ENCODE measurements around the gene AKR1C2.
"Not testable (repeated sequence)": the region's sequence is repeated elsewhere in the genome, so short reads cannot be mapped to it uniquely, and the experiment has no call there.

The AKR1C2 gene

DNA sequence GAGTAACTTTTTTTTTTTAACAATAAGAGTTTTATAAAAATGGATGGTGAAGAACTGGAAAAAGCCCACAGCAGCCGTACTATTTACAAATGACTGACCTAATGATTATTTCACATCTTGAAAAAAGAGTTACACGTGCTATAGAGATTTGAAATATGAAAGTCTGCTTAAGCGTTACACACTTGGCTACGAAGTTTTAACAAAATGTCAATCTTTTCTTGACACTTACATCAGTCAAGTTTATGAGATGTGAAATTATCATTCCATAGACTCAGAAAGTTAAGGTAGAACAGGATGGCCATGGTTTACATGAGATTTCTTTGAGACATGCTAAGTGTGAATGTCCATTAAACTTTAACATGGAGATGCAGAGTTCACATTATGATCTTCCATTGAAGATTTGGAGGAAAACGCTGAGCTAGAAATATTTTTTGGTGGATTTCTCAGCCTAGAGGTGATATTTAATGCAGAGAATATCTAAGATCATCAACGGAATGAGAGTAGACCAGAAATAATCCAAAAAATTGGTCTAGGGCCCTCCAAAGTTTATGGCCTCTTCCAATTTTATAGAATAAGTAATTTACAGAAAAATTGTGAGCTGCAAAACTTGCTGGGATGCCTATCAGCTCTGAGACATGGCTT is 15.5 kb downstream of the AKR1C2 start:
- DNase-seq (ENCODE audit: low spot score), result not testable (repeated sequence)

- DNase-seq (ENCODE audit: low spot score), result no peak
Observed at GRCh38 chr10:4984971-4985594, 18.6 kb downstream of the AKR1C2 start.

- DNase-seq (ENCODE audit: low spot score), result no peak
Observed at GRCh38 chr10:4984223-4984622, 19.4 kb downstream of the AKR1C2 start.

DNA sequence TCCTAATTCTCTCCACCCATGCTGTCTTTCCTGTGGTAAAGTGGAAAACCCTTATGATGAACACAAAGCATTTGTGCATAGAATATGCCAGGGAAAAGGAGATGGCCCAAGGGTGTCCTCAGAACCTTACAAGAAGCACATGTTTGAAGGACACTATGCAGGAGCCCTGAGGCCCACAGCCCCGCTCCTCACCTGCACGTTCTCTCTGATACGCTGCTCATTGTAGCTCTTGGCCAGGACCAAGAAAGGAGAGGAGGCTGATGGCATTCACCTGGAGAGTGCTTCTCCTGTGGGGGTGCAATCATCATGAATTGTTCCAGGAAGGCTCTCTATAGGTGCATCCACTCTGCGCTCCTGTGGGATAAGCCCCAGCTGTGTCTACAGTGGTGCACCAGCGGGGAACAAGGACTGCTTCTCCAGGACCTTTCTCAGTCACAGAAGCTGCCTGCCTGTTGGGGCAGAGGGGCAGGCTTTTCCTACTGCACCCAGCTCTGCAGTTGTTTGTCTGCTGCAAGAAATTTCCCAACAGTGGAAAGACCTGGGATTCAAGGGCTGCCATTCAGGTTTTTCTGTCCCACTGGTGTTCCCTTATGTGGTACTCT is 19.9 kb downstream of the AKR1C2 start:
- no peak for DNase-seq (ENCODE audit: low spot score)

- no peak for DNase-seq (ENCODE audit: low spot score)
Observed at GRCh38 chr10:4982764-4983226, 20.9 kb downstream of the AKR1C2 start.

- DNase-seq (ENCODE audit: low spot score), result peak; percentile 45
Observed at GRCh38 chr10:4981722-4982471, 21.8 kb downstream of the AKR1C2 start.

- DNase-seq (ENCODE audit: low spot score), result no peak
Observed at GRCh38 chr10:4980793-4981192, 22.9 kb downstream of the AKR1C2 start.

DNA sequence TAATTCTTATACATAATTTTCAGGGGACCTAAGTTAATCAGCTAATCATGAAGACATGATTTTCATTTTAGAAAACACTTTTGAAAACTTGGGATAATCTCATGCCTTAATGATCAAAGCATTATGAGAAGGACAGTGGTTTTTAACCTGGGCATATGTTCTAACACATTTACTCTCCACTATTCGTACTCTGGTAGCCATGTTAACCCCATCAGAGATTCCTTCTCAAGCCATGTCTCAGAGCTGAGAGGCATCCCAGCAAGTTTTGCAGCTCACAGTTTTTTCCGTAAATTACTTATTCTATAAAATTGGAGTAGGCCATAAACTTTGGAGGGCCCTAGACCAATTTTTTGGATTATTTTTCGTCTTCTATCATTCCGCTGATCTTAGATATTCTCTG is 24.8 kb downstream of the AKR1C2 start:
- no peak for DNase-seq (ENCODE audit: low spot score)

- DNase-seq (ENCODE audit: low spot score), result no peak
Observed at GRCh38 chr10:4977025-4977424, 26.6 kb downstream of the AKR1C2 start.

GRCh38 chr10:4974400-4974799 is 29.3 kb downstream of the AKR1C2 start:
- DNase-seq (ENCODE audit: low spot score), result not testable (repeated sequence)

DNA sequence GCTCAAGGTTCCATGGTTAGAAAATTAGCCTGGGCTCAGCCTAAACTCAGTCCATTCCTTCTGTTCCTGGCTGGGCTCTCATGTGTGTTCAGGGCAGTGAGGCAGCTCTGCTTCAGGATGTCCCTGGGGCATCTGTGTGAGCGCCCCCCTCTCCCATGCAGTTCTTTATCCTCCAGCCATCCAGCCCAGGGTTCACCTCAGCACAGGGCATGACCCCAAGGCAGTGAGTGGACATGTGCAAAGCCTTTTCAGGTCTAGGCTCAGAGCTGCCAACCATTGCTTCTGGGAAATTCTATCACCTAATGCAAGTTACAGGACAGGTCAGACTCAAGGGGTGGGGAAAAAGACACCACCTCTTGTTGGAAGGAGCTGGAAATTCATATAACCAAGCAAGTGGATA is 30.4 kb downstream of the AKR1C2 start:
- DNase-seq (ENCODE audit: low spot score), result not testable (repeated sequence)

- DNase-seq (ENCODE audit: low spot score), result not testable (repeated sequence)
Observed at GRCh38 chr10:4972369-4973142, 31.1 kb downstream of the AKR1C2 start.

DNA sequence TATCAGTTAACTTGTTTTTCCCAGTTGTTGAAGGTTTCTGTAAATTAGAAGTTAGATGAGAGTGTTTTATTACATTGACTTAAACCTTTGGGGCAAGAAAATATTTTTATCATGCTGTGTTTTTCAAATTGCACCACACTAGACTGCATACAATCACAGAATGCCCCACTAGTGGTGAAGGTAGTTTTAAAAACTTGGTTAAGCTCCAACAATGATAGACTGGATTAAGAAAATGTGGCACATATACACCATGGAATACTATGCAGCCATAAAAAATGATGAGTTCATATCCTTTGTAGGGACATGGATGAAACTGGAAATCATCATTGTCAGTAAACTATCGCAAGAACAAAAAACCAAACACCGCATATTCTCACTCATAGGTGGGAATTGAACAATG is 33.3 kb downstream of the AKR1C2 start:
- DNase-seq (ENCODE audit: low spot score), result not testable (repeated sequence)

- DNase-seq (ENCODE audit: low spot score), result not testable (repeated sequence)
Observed at GRCh38 chr10:4969289-4969688, 34.4 kb downstream of the AKR1C2 start.

GRCh38 chr10:4967189-4967588 is 36.5 kb downstream of the AKR1C2 start:
- not testable (repeated sequence) for DNase-seq (ENCODE audit: low spot score)

GRCh38 chr10:4965763-4966162 is 37.9 kb downstream of the AKR1C2 start:
- DNase-seq (ENCODE audit: low spot score), result not testable (repeated sequence)

DNA sequence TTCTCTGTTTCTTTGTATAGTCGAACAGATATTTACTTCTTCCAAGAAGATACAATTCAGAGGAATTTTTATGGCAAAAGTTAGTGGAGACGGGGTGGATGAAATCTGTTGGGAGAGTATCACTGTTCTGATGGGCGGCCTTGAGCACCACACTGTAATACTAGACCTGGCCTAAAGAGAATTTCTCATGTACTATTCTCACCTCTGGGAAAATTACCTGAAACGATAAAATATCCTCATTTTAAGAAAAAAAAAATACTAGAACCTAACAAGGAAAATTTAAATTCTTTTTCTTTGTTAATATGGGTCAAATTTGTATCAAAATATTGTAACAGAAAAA is 39.9 kb downstream of the AKR1C2 start:
- DNase-seq (ENCODE audit: low spot score), result not testable (repeated sequence)

GRCh38 chr10:4962876-4963814 is 40.5 kb downstream of the AKR1C2 start, which contains the start of gene AKR1C1:
AKR1C1 (plus strand) TSS chr10:4963415; CDS start chr10:4963445, 30 bp downstream.
- not testable (repeated sequence) for DNase-seq (ENCODE audit: low spot score)

DNA sequence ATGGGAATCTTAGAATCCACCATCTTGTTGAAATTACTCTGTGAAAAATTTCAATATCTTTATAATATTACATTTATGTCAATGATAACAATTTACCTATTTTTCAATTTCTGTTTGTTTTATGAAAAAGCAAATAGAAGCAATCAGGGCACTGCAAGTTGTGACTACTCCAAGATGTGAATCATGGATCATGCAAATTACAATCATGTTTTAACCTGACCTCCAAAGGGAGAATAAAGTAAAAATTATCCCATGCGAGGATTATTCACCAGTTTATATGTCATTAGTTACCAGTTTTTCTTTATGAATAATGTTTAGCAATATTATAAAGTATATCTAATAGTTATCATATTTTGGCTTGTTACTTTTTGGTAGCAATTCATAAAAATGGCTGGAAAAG is 41.3 kb downstream of the AKR1C2 start:
- DNase-seq (ENCODE audit: low spot score), result not testable (repeated sequence)

GRCh38 chr10:4961558-4961957 is 42.1 kb downstream of the AKR1C2 start:
- not testable (repeated sequence) for DNase-seq (ENCODE audit: low spot score)

All from NAMALWA (cell line).